Tibial nerve (tissue), 4 donors: Measurements from ENCODE around the gene OPCML. TPM values are rescaled to one million over a fixed set of nuclear protein-coding genes. Genes with fewer than 3 reads are reported as not detected.

Experiments used
- DNase-seq, 2 donors: peaks; one replicate each; pipeline ENCODE4 v3.0.0-alpha.2; 2019; ENCODE audit warnings: low spot score in 2 of 2
- H3K27ac ChIP-seq, 4 donors: fragments of 200-600 bp; sonication (generic) in 3 of 4; one replicate each; pipeline ENCODE4 v1.5.1; 2017 to 2019; ENCODE audit warnings: mild to moderate bottlenecking in 1 of 4
- H3K27me3 ChIP-seq, 2 donors: fragments of 200-600 bp; sonication (generic) in 1 of 2; one replicate each; pipeline versions ENCODE4 v1.5.1 to v1.6.0; 2017 to 2019
- H3K36me3 ChIP-seq, 3 donors: fragments of 200-600 bp; sonication (generic); one replicate each; pipeline ENCODE4 v1.5.1; 2018 to 2019
- H3K4me1 ChIP-seq, 4 donors: fragments of 200-600 bp; sonication (generic) in 3 of 4; one replicate each; pipeline ENCODE4 v1.5.1; 2017 to 2019
- H3K4me3 ChIP-seq, 4 donors: fragments of 200-600 bp; sonication (generic) in 3 of 4; one replicate each; pipeline ENCODE4 v1.5.1; 2017 to 2019; ENCODE audit warnings: mild to moderate bottlenecking in 1 of 4, moderate library complexity in 1 of 4
- H3K9me3 ChIP-seq, 4 donors: fragments of 200-600 bp; sonication (generic) in 3 of 4; one replicate each; pipeline ENCODE4 v1.5.1; 2017 to 2019
- EP300 ChIP-seq, 2 donors: sonication (generic); formaldehyde crosslinking; IDR thresholded peaks; one replicate each; pipeline ENCODE4 v1.6.1; 2017; ENCODE audit warnings: antibody characterized with exemption in 2 of 2, mild to moderate bottlenecking in 1 of 2
- POLR2A ChIP-seq, 2 donors: fragments of 450-650 bp; IDR thresholded peaks; one replicate each; pipeline ENCODE4 v1.6.1; 2017; ENCODE audit warnings: antibody characterized with exemption in 2 of 2, mild to moderate bottlenecking in 2 of 2, moderate library complexity in 2 of 2
- WGBS, 2 donors: methylation state at CpG; one replicate each; pipeline ENCODE4 v1.1.5; 2018; 5-methylcytosine and 5-hydroxymethylcytosine counted together
- total RNA-seq, 4 donors: library from RNA; depleted of rRNA; stranded (reverse); fragments of >200 nt; gene quantifications; one replicate each; pipeline ENCODE4 v1.1.0, GENCODE V29; 2016
- TF ChIP-seq, protein P1 (sequence below), 5 experiments: fragments of 200-600 bp in 3 of 5; fragments of 450-650 bp in 2 of 5; sonication (generic) in 3 of 5; IDR thresholded peaks; one replicate each; pipeline ENCODE4 v1.5.1; 2016 to 2019; ENCODE audit warnings: antibody characterized with exemption in 5 of 5, mild to moderate bottlenecking in 3 of 5, moderate library complexity in 2 of 5

The OPCML gene
- total RNA-seq, 4 donors from 2014 or later, result 1.0 to 10.8 (median 1.9) TPM

DNA sequence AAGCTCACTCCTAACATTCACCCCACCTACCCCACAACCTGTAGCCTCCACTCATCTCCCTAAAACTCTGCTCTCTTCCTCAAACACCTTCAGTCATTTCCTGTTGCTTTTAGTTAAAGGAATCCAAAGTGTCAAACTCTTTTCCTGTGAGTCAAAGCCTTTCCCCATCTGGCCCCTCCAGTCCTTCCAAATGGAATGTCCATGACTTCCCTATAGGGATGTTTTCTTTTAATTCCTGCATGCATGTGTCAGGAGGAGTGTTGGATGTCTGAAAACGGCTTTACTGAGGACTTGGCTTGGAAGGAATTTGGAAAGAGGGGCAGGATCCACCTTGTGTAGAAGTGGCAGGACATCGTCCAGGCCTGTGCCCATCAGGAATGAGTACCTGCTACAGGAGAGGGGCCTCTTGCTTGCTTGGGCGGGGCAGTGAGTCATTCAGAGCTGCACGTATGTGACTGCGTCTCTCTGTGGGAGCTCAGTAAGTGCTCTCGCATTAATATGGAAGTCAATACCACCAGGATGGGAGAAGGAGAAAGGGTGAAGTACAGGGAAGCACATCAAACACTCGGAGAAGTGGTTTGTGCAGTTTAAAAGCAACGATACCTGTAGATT, 491.9 kb downstream of the OPCML start:
- Histone ChIP-seq H3K4me1 (no peaks in the 10 kb centered on the region), H3K36me3 (no peaks in the 10 kb centered on the region), H3K27ac (no peak overlapping the region), H3K27me3 (peaks cover 0 to 25% of the 10 kb centered on the region in 2 donors), H3K9me3 (no peaks in the 10 kb centered on the region), H3K4me3 (no peak overlapping the region)
- WGBS, 2 donors, result 50 to 52% methylated on average over 8 of the region's 8 CpGs
- TF ChIP-seq POLR2A (IDR thresholded peaks at IDR 0.05) (no peak), EP300 (IDR thresholded peaks at IDR 0.05) (no peak)
- TF ChIP-seq, protein P1, sequence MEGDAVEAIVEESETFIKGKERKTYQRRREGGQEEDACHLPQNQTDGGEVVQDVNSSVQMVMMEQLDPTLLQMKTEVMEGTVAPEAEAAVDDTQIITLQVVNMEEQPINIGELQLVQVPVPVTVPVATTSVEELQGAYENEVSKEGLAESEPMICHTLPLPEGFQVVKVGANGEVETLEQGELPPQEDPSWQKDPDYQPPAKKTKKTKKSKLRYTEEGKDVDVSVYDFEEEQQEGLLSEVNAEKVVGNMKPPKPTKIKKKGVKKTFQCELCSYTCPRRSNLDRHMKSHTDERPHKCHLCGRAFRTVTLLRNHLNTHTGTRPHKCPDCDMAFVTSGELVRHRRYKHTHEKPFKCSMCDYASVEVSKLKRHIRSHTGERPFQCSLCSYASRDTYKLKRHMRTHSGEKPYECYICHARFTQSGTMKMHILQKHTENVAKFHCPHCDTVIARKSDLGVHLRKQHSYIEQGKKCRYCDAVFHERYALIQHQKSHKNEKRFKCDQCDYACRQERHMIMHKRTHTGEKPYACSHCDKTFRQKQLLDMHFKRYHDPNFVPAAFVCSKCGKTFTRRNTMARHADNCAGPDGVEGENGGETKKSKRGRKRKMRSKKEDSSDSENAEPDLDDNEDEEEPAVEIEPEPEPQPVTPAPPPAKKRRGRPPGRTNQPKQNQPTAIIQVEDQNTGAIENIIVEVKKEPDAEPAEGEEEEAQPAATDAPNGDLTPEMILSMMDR (IDR thresholded peaks at IDR 0.05), result no peak
- DNase-seq, result no peak

DNA sequence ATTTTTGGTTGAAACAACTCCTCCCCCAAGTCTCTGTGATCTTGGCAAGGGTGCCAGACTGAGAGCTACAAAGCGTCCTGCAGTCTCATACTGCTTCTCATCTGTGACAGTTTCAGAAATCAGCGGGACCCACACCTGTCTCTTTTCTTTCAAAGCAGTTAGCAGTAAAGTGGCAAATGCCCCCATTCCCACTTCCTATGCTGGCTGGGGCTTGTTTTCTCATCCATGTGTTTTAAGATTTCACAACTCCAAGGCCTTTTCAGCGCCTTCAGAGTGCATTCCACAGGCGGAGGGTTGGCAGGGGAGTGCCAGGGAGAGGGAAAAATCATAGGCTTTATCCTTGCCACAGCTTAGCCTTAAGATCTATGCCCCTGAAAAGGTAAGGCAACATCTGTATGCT, 493.5 kb downstream of the OPCML start:
- peaks cover 0 to 14% of the 10 kb centered on the region in 2 donors for H3K27me3 ChIP-seq
- 35 to 40% methylated on average over 4 of the region's 4 CpGs for WGBS, 2 donors
- H3K36me3 ChIP-seq, result no peaks in the 10 kb centered on the region
- no peaks in the 10 kb centered on the region for H3K9me3 ChIP-seq
- no peaks in the 10 kb centered on the region for H3K4me1 ChIP-seq
- TF ChIP-seq, protein P1 (IDR thresholded peaks at IDR 0.05), result no peak
- TF ChIP-seq POLR2A (IDR thresholded peaks at IDR 0.05) (no peak), EP300 (IDR thresholded peaks at IDR 0.05) (no peak)
- DNase-seq, result no peak
- H3K4me3 ChIP-seq, result no peak overlapping the region
- H3K27ac ChIP-seq, result no peak overlapping the region

GRCh38 chr11:133034929-133035328, 497.4 kb downstream of the OPCML start:
- TF ChIP-seq EP300 (IDR thresholded peaks at IDR 0.05) (no peak), POLR2A (IDR thresholded peaks at IDR 0.05) (no peak)
- TF ChIP-seq, protein P1 (IDR thresholded peaks at IDR 0.05), result no peak
- DNase-seq, result no peak
- no peaks in the 10 kb centered on the region for H3K36me3 ChIP-seq
- H3K27ac ChIP-seq, result no peak overlapping the region
- 90 to 93% methylated on average over 7 of the region's 7 CpGs for WGBS, 2 donors
- H3K27me3 ChIP-seq, result peaks cover 0 to 6% of the 10 kb centered on the region in 2 donors
- H3K9me3 ChIP-seq, result no peaks in the 10 kb centered on the region
- H3K4me3 ChIP-seq, result no peak overlapping the region
- H3K4me1 ChIP-seq, result no peaks in the 10 kb centered on the region

GRCh38 chr11:133029107-133029506, 503.2 kb downstream of the OPCML start:
- no peaks in the 10 kb centered on the region for H3K4me1 ChIP-seq
- TF ChIP-seq POLR2A (IDR thresholded peaks at IDR 0.05) (no peak), EP300 (IDR thresholded peaks at IDR 0.05) (no peak)
- TF ChIP-seq, protein P1 (IDR thresholded peaks at IDR 0.05), result no peak
- no peak for DNase-seq
- H3K27ac ChIP-seq, result no peak overlapping the region
- no peaks in the 10 kb centered on the region for H3K36me3 ChIP-seq
- H3K4me3 ChIP-seq, result no peak overlapping the region
- H3K27me3 ChIP-seq, result no peaks in the 10 kb centered on the region
- 57 to 59% methylated on average over 5 of the region's 5 CpGs for WGBS, 2 donors
- H3K9me3 ChIP-seq, result no peaks in the 10 kb centered on the region

DNA sequence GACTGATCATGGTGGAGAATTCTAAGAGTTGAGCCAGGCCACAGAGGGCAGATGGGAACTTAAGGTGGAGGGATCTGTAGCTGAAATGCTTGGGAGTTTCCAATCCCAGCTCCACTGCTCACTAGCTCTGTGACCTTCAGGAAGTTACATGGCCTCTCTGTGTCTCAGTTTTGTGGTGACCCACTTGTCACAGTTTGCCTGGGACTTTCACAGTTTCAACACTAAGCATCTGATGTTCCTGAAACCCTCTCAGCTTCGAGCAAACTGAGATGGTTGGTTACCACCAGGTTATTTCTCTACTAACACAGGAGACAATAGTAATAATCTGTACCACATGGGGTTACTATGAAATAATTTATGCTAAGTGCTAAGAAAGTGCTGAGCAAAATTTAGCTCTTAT, 505.3 kb downstream of the OPCML start:
- Histone ChIP-seq H3K27ac (no peak overlapping the region), H3K4me3 (no peak overlapping the region), H3K27me3 (no peaks in the 10 kb centered on the region), H3K4me1 (no peaks in the 10 kb centered on the region), H3K36me3 (no peaks in the 10 kb centered on the region), H3K9me3 (no peaks in the 10 kb centered on the region)
- TF ChIP-seq, protein P1 (IDR thresholded peaks at IDR 0.05), result no peak
- no peak for DNase-seq
- 91 to 93% methylated on average over 1 of the region's 1 CpG for WGBS, 2 donors
